ENCODE measurements around the gene CPA1. TPM values are rescaled to one million over a fixed set of nuclear protein-coding genes. Genes with fewer than 3 reads are reported as not detected.

The CPA1 gene
- total RNA-seq, 1 experiment from 2014 or later: not detected

DNA sequence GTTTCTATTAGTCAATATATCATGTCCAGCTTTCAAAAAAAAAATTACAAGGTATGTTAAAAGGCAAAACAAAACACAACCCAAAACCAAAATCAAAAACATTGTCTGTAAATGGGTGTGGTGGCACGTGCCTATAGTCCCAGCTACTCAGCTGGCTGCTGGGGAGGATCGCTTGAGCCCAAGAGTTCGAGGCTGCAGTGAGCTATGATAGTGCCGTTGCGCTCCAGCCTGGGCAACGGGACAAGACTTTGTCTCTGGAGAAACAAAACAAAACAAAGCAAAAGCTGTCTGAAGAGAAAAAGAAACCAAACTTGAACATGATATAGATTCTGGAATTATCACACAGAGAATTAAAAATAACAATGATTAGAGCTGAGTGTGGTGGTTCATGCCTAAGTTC lies 46.0 kb upstream of the CPA1 start:
- no peaks in the 10 kb centered on the region for H3K27me3 Mint-ChIP-seq (ENCODE audit: insufficient read depth, unreplicated experiment)
- H3K4me1 Mint-ChIP-seq (ENCODE audit: low read depth, unreplicated experiment): peaks cover 17% of the 10 kb centered on the region
- intact Hi-C loops (cut with micrococcal nuclease; ENCODE audit: unreplicated experiment): no loop called here
- ChIA-PET POLR2A (no interaction called here), CTCF (no interaction called here)
- H3K36me3 ChIP-seq (ENCODE audit: control insufficient read depth, insufficient read depth, low read length): no peaks in the 10 kb centered on the region
- H3K9me3 Mint-ChIP-seq (ENCODE audit: unreplicated experiment): no peaks in the 10 kb centered on the region
- no peak for DNase-seq
- H3K27me3 ChIP-seq (replicated peaks; ENCODE audit: control insufficient read depth, insufficient read depth, low read length): no peaks in the 10 kb centered on the region
- H3K4me3 ChIP-seq (ENCODE audit: low read depth, low read length): no peak overlapping the region
- TF ChIP-seq, protein P1, sequence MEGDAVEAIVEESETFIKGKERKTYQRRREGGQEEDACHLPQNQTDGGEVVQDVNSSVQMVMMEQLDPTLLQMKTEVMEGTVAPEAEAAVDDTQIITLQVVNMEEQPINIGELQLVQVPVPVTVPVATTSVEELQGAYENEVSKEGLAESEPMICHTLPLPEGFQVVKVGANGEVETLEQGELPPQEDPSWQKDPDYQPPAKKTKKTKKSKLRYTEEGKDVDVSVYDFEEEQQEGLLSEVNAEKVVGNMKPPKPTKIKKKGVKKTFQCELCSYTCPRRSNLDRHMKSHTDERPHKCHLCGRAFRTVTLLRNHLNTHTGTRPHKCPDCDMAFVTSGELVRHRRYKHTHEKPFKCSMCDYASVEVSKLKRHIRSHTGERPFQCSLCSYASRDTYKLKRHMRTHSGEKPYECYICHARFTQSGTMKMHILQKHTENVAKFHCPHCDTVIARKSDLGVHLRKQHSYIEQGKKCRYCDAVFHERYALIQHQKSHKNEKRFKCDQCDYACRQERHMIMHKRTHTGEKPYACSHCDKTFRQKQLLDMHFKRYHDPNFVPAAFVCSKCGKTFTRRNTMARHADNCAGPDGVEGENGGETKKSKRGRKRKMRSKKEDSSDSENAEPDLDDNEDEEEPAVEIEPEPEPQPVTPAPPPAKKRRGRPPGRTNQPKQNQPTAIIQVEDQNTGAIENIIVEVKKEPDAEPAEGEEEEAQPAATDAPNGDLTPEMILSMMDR (IDR thresholded peaks at IDR 0.05; ENCODE audit: insufficient read depth in 1 of 2, low read depth in 1 of 2, low read length in 1 of 2, severe bottlenecking in 1 of 2, unreplicated experiment in 1 of 2): no peak
- peaks cover 9% of the 10 kb centered on the region for H3K4me1 ChIP-seq
- no peaks in the 10 kb centered on the region for H3K36me3 Mint-ChIP-seq (ENCODE audit: insufficient read depth, unreplicated experiment)
- no peak overlapping the region for H3K27ac Mint-ChIP-seq (ENCODE audit: unreplicated experiment)
- BruUV-seq (replicated peaks): no TSS peak
- no peak overlapping the region for H3K4me3 Mint-ChIP-seq (ENCODE audit: unreplicated experiment)
- H3K9me3 ChIP-seq: no peaks in the 10 kb centered on the region

DNA sequence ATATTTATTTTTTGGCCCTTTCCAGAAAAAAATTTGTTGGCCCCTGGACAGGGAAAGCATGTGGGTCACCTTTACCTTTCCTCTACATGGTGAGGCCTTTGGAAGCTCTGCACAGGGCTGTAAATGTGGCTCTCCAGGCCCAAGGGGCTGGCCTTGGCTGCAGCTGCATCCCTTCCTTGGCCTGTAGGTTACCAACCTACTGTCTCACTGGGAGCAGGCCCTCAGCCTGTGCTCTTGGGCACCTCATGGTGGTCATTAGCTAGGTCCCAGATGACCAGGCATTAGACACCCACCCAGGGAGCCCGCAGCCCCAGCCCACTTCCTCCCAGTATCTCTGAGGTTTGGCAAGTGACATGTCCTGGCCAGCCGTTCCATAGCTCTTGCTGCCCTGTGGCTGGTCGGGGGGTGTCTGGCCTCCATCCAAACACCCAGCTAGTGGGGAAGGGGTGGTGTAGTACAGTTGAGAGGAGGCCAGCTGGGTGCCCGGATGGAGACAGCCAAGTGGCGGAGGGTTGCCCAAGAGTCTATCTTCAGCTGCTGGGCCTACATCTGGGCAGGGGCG lies 42.8 kb upstream of the CPA1 start:
- ChIA-PET CTCF (no interaction called here), POLR2A (no interaction called here)
- no peak for DNase-seq
- Mint-ChIP-seq H3K36me3 (ENCODE audit: insufficient read depth, unreplicated experiment) (no peaks in the 10 kb centered on the region), H3K9me3 (ENCODE audit: unreplicated experiment) (no peaks in the 10 kb centered on the region), H3K4me3 (ENCODE audit: unreplicated experiment) (no peak overlapping the region), H3K4me1 (ENCODE audit: low read depth, unreplicated experiment) (peaks cover 10% of the 10 kb centered on the region), H3K27ac (ENCODE audit: unreplicated experiment) (no peak overlapping the region), H3K27me3 (ENCODE audit: insufficient read depth, unreplicated experiment) (no peaks in the 10 kb centered on the region)
- Histone ChIP-seq H3K4me3 (ENCODE audit: low read depth, low read length) (no peak overlapping the region), H3K27me3 (replicated peaks; ENCODE audit: control insufficient read depth, insufficient read depth, low read length) (no peaks in the 10 kb centered on the region), H3K36me3 (ENCODE audit: control insufficient read depth, insufficient read depth, low read length) (no peaks in the 10 kb centered on the region), H3K4me1 (peaks cover 5% of the 10 kb centered on the region; the same call in 1 of the 2 replicates), H3K9me3 (peaks cover 7% of the 10 kb centered on the region; the same call in 1 of the 2 replicates)
- TF ChIP-seq, protein P1 (IDR thresholded peaks at IDR 0.05; ENCODE audit: insufficient read depth in 1 of 2, low read depth in 1 of 2, low read length in 1 of 2, severe bottlenecking in 1 of 2, unreplicated experiment in 1 of 2): no peak
- intact Hi-C loops (cut with micrococcal nuclease; ENCODE audit: unreplicated experiment): no loop called here
- no TSS peak for BruUV-seq (replicated peaks)

DNA sequence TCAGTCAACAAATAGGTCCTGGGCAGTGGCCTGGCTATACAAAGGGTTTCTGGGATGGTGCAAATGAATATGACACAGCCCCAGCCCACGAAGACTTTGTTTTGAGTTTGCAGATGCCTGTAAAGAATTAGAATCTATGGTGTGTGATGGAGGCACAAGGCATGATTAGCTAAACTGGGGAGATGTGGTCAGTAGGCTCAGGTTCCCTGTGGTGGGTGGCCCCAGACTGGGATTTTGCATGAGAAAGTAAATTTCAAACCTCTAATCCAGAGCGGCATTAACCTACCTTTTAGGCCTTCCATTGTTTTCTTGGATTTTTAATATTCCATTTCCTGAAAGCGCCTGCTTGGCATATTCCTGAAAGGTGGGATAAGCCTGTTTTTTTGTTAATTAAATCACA lies 42.1 kb upstream of the CPA1 start:
- no peak overlapping the region for H3K4me3 Mint-ChIP-seq (ENCODE audit: unreplicated experiment)
- TF ChIP-seq, protein P1 (IDR thresholded peaks at IDR 0.05; ENCODE audit: insufficient read depth in 1 of 2, low read depth in 1 of 2, low read length in 1 of 2, severe bottlenecking in 1 of 2, unreplicated experiment in 1 of 2): no peak
- no peaks in the 10 kb centered on the region for H3K36me3 ChIP-seq (ENCODE audit: control insufficient read depth, insufficient read depth, low read length)
- BruUV-seq (replicated peaks): no TSS peak
- H3K4me1 Mint-ChIP-seq (ENCODE audit: low read depth, unreplicated experiment): peaks cover 18% of the 10 kb centered on the region
- ChIA-PET POLR2A (no interaction called here), CTCF (no interaction called here)
- DNase-seq: no peak
- H3K36me3 Mint-ChIP-seq (ENCODE audit: insufficient read depth, unreplicated experiment): no peaks in the 10 kb centered on the region
- peaks cover 7% of the 10 kb centered on the region; the same call in 1 of the 2 replicates for H3K9me3 ChIP-seq
- H3K9me3 Mint-ChIP-seq (ENCODE audit: unreplicated experiment): no peaks in the 10 kb centered on the region
- no peak overlapping the region for H3K4me3 ChIP-seq (ENCODE audit: low read depth, low read length)
- no peaks in the 10 kb centered on the region for H3K27me3 Mint-ChIP-seq (ENCODE audit: insufficient read depth, unreplicated experiment)
- H3K27ac Mint-ChIP-seq (ENCODE audit: unreplicated experiment): no peak overlapping the region
- peaks cover 10% of the 10 kb centered on the region; the same call in 1 of the 2 replicates for H3K4me1 ChIP-seq
- H3K27me3 ChIP-seq (replicated peaks; ENCODE audit: control insufficient read depth, insufficient read depth, low read length): no peaks in the 10 kb centered on the region
- intact Hi-C loops (cut with micrococcal nuclease; ENCODE audit: unreplicated experiment): no loop called here
